Left ventricle myocardium superior (tissue), 1 donor: Measurements from ENCODE around the gene IPO13. TPM values are rescaled to one million over a fixed set of nuclear protein-coding genes. Genes with fewer than 3 reads are reported as not detected.

Experiments
- ATAC-seq: fragments of 200-7000 bp; cut with Tn5 transposase; one replicate; pipeline ENCODE4 v1.9.1; 2020; ENCODE audit warnings: mild to moderate bottlenecking, moderate library complexity
- DNase-seq: peaks from one replicate; pipeline ENCODE4 v3.0.0-alpha.2; 2020
- intact Hi-C: fragments of 100-400 bp; cut with micrococcal nuclease; formaldehyde crosslinking; loops from one replicate; pipeline ENCODE4 v1.11.0; 2022
- long read RNA-seq: library from polyadenylated mRNA; unstranded; transcript quantifications from one replicate; pipeline ENCODE4 v2.0.0, GENCODE V29; 2021
- total RNA-seq: library from RNA; stranded (reverse); fragmentation: NEBNext Ultra II Directional; extraction: Animal tissue kit (Norgen Biotek cat#: 25700); gene quantifications from one replicate; pipeline ENCODE4 v1.2.1, GENCODE V29; 2021
- donor health status: DM: no; HTN: yes; CAD: no; lungs with severe emphysema.

Gene IPO13
- total RNA-seq: 60.0 TPM
- long read RNA-seq, partial matches to known transcripts: 18 of 22 reads
- long read RNA-seq, other reads (novel, unspliced or antisense): 3 of 22 reads

DNA sequence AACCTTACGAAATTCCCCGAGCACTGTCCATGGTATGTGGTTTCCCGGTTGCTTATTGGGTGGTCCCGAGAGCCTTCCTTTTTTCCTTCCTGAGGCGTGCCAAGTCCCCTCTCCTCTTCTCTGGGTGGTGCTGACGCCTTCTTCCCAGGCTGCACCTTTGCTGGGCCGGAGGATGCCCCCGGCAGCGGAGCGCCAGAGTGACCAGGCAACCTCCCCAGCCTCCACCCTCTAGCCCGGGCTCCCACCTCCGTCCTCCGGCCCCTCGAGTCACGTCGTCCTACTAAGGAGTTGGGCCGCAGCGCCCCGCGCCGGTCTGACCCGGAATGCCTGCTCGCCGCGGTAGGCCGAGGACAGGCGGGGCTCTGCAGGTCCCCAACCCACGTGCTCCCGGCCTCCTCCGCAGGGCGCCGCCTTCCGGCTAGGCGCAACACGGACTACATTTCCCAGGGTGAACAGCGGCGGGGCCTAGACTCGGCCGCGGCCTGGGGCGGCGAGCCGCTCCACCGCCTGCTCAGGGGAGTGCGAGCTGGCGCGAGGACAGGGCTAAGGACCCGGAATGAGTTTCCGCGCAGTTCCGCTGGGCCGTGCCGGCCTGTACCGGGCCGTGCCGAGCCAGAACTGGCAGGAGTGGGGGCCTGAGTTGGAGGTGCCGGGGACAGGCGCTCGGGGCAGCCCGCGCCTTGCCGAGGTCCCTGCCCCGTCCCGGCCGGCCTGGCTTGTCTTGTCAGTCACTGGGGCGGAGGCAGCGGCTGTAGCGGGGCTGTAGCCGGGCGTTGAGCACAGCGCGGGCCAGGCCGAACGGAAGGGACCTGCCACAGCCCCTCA, at the start of gene IPO13:
Gene IPO13 (plus strand): TSS at position 715 of the 825 bp plus-strand sequence. CDS start 651 bp downstream, outside the sequence.
- ATAC-seq (peak; percentile 93), DNase-seq (peak; percentile 97)
- intact Hi-C loops: no loop called here

- ATAC-seq (no peak), DNase-seq (no peak)
- intact Hi-C loops: no loop called here
These were observed 47.8 kb upstream of the IPO13 start for GRCh38 chr1:43898981-43899380.

DNA sequence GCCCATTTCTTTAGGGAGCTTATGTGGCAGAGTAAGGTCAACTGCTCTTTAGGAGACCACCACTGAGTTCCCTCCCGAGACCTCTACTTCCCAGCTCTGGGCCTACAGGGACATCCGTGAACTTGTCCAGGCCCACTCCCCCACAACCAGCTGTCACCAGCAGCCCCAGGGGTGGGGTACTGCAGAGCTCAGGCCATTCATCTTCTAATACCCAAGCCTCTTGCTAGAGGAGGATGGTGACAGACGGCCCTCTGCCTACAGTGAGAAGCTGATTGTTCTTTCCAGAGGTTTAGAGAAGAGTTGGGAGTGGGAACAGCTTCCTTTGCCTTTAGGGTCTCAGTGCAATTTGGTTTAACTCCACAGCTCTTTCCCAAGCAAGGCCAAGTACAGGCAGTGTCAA, 46.4 kb upstream of the IPO13 start:
- intact Hi-C loops: no loop called here
- no peak for DNase-seq
- no peak for ATAC-seq

- ATAC-seq: peak; percentile 26
- DNase-seq: no peak
- intact Hi-C loops: no loop called here
These were observed 45.4 kb upstream of the IPO13 start for GRCh38 chr1:43901196-43901961.

DNA sequence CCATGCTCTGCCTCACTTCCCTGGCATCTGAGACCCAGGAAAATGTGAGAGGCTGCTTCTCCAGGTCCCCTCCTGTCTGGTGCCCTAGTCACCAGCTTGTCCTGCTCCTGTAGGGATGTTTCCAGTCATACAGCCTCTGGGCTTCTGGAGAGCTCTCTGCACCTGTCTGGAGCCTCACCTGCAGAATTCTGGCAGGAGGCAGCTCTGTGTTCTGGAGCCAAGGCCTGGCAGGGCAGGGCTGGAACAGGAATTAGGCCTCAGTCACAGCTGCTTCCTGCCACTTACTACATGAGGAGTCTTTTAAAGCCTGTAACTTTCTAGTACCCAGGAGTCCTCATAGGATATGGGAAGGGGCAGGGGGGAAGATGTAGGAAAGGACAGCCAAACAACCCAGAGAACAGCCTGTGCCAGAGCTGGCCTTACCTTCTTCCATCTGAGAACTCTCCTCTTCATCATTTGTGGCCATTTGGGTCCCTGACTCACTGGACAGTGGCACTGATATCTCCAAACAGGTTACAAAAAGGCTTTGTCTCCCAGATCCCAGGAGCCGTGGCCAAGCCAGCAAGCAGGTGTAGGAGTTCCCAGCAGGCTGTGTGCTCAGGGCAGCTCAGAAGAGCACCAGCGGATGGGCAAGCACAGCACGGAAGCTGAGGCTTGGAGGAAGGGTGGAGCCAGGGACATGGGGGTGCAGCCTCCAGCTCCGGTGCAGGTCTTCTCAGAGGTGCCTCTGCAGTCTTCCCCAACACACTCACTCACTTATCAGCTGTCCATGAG, 44.5 kb upstream of the IPO13 start:
- DNase-seq (no peak), ATAC-seq (no peak)
- intact Hi-C loops: no loop called here

GRCh38 chr1:43904660-43905551, 41.8 kb upstream of the IPO13 start:
- ATAC-seq: no peak
- intact Hi-C loops: no loop called here
- no peak for DNase-seq

GRCh38 chr1:43908226-43908625, 38.5 kb upstream of the IPO13 start:
- no peak for ATAC-seq
- no peak for DNase-seq
- intact Hi-C loops: no loop called here

DNA sequence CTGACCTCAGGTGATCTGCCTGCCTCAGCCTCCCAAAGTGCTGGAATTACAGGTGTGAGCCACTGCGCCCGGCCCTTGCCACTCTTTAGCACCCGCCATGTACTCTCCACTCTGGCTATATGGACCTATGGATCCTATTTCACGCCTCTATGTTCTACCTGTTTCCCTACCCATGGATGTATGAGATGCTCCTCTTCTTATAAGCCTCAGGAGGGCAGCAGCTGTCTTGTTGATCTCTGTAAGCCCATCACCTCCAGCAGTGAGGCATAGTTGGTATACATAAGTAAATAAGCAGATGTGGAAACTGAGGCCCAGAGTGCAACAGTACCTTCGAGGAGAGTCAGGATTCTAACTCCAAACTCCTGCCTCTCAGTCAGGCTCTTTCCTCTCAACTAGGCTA, 37.9 kb upstream of the IPO13 start:
- intact Hi-C loops: no loop called here
- ATAC-seq (no peak), DNase-seq (no peak)

DNA sequence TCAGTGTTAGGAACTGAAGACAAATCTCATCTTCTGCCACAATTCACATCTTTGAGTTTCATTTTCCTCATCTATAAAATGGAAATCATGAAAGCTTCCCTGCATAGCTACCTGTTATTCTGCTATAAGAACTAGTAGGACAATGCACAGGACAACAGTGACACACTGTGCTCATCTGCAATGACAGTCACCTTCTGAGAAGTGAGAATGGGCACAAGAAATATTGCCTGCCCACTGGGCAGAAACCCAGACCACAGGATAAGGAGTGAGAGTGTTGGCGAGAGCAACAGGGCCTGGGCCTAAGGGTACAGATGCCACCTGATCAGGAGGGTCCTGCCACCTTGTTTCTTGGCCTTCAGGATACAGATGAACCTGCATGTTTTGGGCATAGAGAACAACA, 36.4 kb upstream of the IPO13 start:
- no peak for DNase-seq
- no peak for ATAC-seq
- intact Hi-C loops: no loop called here

GRCh38 chr1:43912607-43913006, 34.1 kb upstream of the IPO13 start:
- DNase-seq: no peak
- intact Hi-C loops: no loop called here
- peak; percentile 82 for ATAC-seq

DNA sequence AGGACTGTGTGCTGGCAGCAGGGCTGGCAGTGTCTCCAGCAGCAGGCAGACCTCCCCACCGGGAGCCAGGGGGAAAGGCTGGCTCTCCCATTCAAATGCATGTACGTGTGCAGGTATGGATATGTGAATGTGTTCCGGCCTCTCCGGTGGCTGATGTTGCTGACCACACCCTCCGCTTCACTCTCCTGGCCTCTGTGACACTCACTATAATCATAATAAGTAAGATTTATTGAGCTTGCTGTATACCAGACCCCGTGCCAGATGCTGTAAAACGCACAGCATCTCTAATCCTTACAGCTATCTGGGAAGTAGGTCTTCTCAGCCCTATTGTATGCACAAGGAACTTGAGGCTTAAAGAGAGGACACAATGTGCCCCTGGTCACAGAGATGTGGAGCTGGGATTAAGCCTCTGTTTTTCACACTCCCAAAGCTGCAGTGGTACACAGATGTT, 33.7 kb upstream of the IPO13 start:
- peak; percentile 47 for ATAC-seq
- intact Hi-C loops: no loop called here
- DNase-seq: no peak

- ATAC-seq (no peak), DNase-seq (no peak)
- intact Hi-C loops: no loop called here
These were observed 32.9 kb upstream of the IPO13 start for GRCh38 chr1:43913666-43914360.

DNA sequence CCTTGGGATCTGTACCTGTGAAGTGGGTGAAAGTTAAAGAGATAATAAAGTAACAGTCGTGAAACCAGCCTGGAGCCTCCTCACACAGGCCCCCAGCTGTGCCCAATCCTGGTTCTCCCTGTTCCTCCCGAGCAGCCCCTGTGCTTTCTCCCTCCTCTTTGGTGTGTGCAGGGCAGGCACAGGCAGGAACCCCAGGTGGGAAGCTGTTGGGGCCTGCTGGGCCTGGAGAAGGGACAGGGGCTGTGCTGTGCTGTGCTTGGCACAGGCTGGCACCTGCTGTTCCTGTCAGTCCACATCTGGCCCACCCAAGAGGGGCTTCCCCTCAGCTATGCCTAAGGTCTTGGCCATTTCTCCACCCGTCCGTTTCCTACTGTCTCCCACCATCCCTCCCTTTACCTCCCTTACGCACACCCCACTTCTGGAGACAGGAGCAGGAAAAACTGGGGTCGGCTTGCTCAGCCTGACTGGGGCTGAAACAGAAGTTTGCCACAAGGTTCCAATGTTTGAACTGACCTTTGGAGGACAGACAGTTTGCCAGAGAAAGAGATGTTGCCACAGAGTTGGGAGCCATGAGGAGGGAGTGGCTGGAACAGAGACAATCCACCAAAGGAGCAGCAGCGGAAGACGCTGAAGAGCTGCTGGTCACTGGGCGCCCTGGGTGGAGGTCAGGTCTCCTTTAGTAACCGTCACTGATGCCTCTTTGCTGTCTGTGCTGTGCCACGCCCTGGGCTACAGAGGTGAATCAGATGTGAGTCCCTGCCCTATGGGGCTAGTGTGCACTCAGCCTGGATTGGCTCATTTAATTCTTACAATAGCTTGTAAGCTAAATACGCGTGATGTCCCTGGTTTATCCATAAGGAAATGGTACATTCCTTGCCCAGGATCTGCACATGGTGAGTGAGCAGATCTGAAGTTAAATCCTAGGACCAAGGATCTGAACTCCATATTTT, 31.9 kb upstream of the IPO13 start:
- intact Hi-C loops: no loop called here
- DNase-seq (no peak), ATAC-seq (no peak)

GRCh38 chr1:43919906-43920305, 26.8 kb upstream of the IPO13 start:
- intact Hi-C loops: no loop called here
- ATAC-seq (no peak), DNase-seq (no peak)

DNA sequence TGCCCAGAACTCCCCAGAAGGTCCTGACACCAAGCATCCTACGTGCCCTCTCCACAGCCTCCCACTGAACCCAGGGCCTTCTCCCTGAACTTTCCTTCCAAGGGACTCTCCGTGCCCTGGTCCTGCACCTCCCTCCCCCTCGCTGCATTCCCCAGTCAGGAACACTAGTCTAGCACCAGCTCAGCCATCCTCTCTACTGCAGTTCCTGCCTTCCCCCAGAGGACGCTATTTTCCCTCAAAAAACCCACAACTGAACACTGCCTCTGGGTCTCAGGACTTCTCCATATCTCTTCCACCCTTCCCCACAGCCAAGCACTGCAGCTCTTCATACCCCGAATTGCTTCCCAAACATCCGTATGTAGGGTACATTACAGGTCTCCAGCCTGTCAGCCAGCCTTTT, 25.7 kb upstream of the IPO13 start:
- no peak for DNase-seq
- ATAC-seq: no peak

DNA sequence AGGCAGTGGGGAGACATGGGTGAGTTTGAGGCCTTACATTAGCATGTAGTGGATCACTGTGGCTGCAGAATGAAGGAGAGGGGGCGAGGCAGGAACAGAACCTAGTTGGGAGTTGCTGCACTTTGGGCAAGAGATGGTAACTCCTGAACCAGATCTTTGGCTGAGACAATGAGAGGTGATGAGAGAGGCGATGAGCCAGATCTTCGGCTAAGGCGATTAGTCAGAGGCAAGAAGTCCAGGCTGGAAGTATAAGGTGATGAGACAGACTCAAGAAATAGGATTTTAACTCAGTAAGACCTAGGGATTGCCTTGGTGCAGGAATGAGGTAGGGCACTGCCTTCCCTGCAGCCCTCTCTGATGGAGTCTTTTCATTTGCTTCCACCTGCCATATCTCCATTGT, 22.2 kb upstream of the IPO13 start:
- ATAC-seq (no peak), DNase-seq (no peak)
- intact Hi-C loops: no loop called here

More for the DNA sequence above, 25.7 kb upstream of the IPO13 start:
- intact Hi-C loops: no loop called here

GRCh38 chr1:43925846-43926245, 20.9 kb upstream of the IPO13 start:
- ATAC-seq: no peak
- intact Hi-C loops: no loop called here
- no peak for DNase-seq
